Mesodermal cell (in vitro differentiated cells): ENCODE measurements around the gene CLASP1.
A peak's percentile ranks its signal among the peaks of the same experiment; 100 is the strongest.

Experiments used
- H3K27ac ChIP-seq: 2 replicates; pipeline ENCODE4 v1.7.0; 2013; ENCODE audit warnings: mild to moderate bottlenecking, low read depth, low read length, moderate library complexity; ENCODE audit not compliant: severe bottlenecking
- H3K36me3 ChIP-seq: 2 replicates; pipeline ENCODE4 v1.7.1; 2013; ENCODE audit warnings: mild to moderate bottlenecking, low read length, moderate library complexity; ENCODE audit not compliant: control insufficient read depth, insufficient read depth
- H3K4me1 ChIP-seq: one replicate; pipeline ENCODE4 v1.7.1; 2013; ENCODE audit warnings: mild to moderate bottlenecking, low read length; ENCODE audit not compliant: insufficient read depth, control insufficient read depth, poor library complexity, severe bottlenecking
- H3K4me3 ChIP-seq: 2 replicates; pipeline ENCODE4 v1.7.0; 2013; ENCODE audit warnings: low read length, control low read depth, mild to moderate bottlenecking; ENCODE audit not compliant: insufficient read depth, poor library complexity, severe bottlenecking; ENCODE audit errors: extremely low read depth
- H3K9me3 ChIP-seq: 2 replicates; pipeline ENCODE4 v1.7.1; 2013; ENCODE audit warnings: mild to moderate bottlenecking, low read length, moderate library complexity; ENCODE audit not compliant: control insufficient read depth
- WGBS, 2 experiments: methylation state at CpG; one replicate each; pipeline ENCODE4 v1.1.5; 2013; ENCODE audit warnings: missing lambda C conversion rate in 2 of 2; ENCODE audit not compliant: insufficient coverage in 2 of 2; 5-methylcytosine and 5-hydroxymethylcytosine counted together

CLASP1 gene

GRCh38 chr2:121599963-121600651 lies 49.2 kb downstream of the CLASP1 start:
- no peak overlapping the region for H3K4me3 ChIP-seq
- peaks cover 4% of the 10 kb centered on the region for H3K4me1 ChIP-seq
- H3K36me3 ChIP-seq: peaks cover 40% of the 10 kb centered on the region
- no peaks in the 10 kb centered on the region for H3K9me3 ChIP-seq
- H3K27ac ChIP-seq: no peak overlapping the region

DNA sequence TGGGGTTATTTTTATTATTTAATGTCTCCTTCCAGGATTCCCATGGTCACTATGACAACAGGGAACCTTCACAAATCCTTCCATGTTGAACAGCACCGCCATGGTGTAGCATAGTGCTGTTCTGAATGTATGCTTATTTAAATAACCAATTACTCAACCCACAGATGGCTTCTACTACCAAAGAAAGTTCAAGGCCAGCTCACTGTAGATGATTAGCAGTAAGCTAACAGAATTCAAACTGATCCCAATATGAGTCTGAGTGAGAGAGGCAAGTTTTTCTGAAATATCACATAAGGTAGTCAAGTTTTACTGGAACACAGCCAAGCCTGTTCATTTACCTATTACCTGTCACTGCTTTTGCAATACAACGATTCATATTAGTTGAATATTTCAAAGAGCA lies 51.2 kb downstream of the CLASP1 start:
- Histone ChIP-seq H3K9me3 (no peaks in the 10 kb centered on the region), H3K36me3 (peaks cover 31% of the 10 kb centered on the region), H3K27ac (no peak overlapping the region), H3K4me1 (peaks cover 4% of the 10 kb centered on the region), H3K4me3 (no peak overlapping the region)
- WGBS, 2 experiments: no CpG with 5 or more reads among the region's 2 CpGs

DNA sequence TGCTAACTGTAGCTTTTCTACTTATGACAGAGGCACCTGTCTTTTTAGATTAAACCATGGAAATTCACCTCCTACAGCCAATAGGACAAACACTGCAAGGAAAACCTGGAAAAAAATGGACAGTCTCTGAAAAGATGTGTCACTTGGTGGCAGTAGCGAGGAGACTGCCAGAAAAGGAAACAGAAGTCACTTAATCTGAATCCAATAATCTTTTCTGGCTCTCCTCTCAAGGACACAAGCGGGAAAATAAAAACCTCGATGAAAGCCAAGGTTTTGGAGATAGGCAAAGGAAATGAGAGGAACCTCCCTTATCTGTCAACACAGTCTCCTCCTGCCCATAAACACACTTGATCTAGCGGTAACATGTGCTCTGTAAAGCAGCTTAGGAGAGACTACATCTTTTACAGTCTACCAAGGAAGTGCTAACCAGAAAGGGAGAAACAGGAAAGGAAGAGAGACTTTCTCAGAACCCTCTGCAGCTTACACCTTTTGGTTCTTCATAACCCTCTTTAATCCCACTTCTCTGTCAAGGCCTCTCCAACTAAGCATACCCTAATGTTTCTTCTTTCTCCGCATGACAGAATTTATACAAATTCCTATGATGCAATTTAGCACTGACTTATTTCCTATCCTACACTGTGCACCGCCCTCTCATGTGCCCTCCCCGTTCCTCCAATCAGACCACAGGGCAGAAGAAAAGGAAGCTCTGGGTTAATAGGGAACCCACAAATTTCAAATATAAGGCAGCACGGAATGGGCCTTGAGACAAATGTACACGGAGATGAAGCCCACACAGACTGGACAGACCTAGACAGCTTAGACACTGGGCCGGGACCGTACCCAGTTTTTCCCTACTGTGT lies 52.8 kb downstream of the CLASP1 start:
- peak overlapping the region; percentile 83 for H3K27ac ChIP-seq
- peaks cover 26% of the 10 kb centered on the region for H3K36me3 ChIP-seq
- H3K4me1 ChIP-seq: peaks cover 4% of the 10 kb centered on the region
- no peak overlapping the region for H3K4me3 ChIP-seq
- WGBS, 2 experiments: 84 to 91% methylated on average over 7 of the region's 11 CpGs
- no peaks in the 10 kb centered on the region for H3K9me3 ChIP-seq

DNA sequence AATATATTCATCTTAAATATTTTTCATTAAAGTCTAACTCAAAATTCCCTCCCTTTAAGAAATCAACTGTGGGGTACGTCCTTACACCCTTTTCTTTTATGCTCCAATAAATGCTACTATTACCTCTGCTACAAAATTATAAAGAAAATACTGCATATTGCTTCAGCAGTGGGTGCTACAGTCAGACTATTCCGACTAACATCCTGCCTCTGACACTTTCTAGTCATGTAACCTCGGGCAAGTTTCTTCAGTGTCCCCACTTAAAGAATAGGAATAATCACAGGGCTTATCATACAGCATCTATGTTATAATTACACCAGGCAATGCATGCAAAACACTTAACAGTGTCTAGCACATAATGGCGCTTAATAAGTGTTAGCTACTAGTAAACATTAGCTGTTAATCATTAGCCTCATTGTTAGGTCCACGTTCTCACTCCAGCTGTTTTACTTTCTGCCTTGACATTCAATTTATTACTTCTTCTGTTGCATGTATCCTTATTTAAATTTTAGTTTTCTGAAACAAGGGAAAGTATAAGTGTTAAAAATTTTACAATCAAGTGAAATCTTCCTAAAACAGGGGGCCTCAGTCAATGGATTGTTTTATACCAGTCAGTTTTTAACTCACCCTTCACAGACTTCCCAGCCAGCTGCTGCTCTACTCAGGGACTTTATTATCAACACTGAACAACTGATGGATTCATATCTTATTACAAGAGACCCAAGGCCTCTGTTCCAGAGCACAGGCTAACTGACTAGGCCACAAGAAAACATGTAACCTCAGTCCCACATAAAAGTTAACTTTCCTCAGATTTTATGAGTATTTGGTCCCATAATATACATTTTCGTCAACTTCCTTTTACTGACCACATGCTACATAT lies 54.0 kb downstream of the CLASP1 start:
- Histone ChIP-seq H3K27ac (no peak overlapping the region), H3K4me3 (no peak overlapping the region), H3K4me1 (peaks cover 4% of the 10 kb centered on the region), H3K9me3 (no peaks in the 10 kb centered on the region), H3K36me3 (peaks cover 17% of the 10 kb centered on the region)
- WGBS, 2 experiments: 81 to 100% methylated on average over 3 to 5 of the region's 6 CpGs

DNA sequence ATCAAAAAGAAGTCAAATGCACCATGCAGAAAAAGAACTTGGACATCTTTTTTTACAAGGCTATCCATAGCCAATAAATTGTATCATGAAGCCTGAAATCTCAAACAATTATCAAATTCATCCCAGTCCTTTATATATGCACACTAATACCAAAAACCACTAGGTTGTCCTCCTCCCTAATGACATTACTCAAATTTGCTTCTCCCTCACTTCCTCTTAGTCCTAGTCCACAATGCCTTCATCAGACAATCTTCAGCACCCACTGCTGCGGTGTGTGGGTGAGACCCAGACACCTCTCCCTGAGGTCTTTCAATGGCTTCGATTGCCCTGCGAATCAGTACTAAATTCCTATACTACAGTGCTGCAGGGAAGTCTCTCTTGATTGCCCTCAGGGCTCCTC lies 58.1 kb downstream of the CLASP1 start:
- Histone ChIP-seq H3K36me3 (peaks cover 16% of the 10 kb centered on the region), H3K27ac (no peak overlapping the region), H3K4me3 (no peak overlapping the region), H3K4me1 (no peaks in the 10 kb centered on the region), H3K9me3 (no peaks in the 10 kb centered on the region)
- WGBS, 2 experiments: 90 to 94% methylated on average over 3 of the region's 3 CpGs

GRCh38 chr2:121588357-121588756 lies 60.9 kb downstream of the CLASP1 start:
- H3K4me3 ChIP-seq: no peak overlapping the region
- no peak overlapping the region for H3K27ac ChIP-seq
- H3K4me1 ChIP-seq: no peaks in the 10 kb centered on the region
- WGBS, 2 experiments: no CpG with 5 or more reads among the region's 1 CpG
- no peaks in the 10 kb centered on the region for H3K9me3 ChIP-seq
- peaks cover 11% of the 10 kb centered on the region for H3K36me3 ChIP-seq

DNA sequence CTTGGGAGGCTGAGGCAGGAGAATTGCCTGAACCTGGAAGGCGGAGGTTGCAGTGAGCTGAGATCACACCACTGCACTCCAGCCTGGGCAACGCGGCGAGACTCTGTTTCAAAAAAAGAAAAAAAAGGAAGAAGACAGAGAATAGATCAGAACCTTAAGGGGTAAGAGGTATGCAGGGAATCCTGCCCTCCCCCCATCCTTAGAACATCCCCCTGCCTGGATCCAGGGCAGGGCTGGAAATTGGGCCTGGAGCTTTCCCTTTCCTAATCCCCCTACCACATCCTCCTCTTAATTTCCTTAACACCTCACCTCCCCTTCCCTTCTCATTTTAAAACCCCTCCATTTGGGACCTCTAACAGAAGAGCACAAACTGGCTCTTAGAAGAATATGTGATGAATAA lies 62.1 kb downstream of the CLASP1 start:
- Histone ChIP-seq H3K27ac (no peak overlapping the region), H3K4me1 (no peaks in the 10 kb centered on the region), H3K4me3 (no peak overlapping the region), H3K9me3 (no peaks in the 10 kb centered on the region), H3K36me3 (peaks cover 11% of the 10 kb centered on the region)
- 87% methylated on average over 3 of the region's 4 CpGs; no CpG with 5 or more reads in 1 of the 2 experiments for WGBS, 2 experiments

- Histone ChIP-seq H3K4me3 (no peak overlapping the region), H3K27ac (no peak overlapping the region), H3K4me1 (no peaks in the 10 kb centered on the region), H3K9me3 (no peaks in the 10 kb centered on the region), H3K36me3 (peaks cover 7% of the 10 kb centered on the region)
- 100% methylated on average over 1 of the region's 4 CpGs; no CpG with 5 or more reads in 1 of the 2 experiments for WGBS, 2 experiments
Measured at GRCh38 chr2:121584741-121585140, 64.5 kb downstream of the CLASP1 start.

- no peak overlapping the region for H3K4me3 ChIP-seq
- peaks cover 2% of the 10 kb centered on the region for H3K36me3 ChIP-seq
- H3K4me1 ChIP-seq: no peaks in the 10 kb centered on the region
- no peak overlapping the region for H3K27ac ChIP-seq
- H3K9me3 ChIP-seq: no peaks in the 10 kb centered on the region
- WGBS, 2 experiments: 90% methylated on average over 2 of the region's 3 CpGs; no CpG with 5 or more reads in 1 of the 2 experiments
Measured at GRCh38 chr2:121583555-121583954, 65.7 kb downstream of the CLASP1 start.

DNA sequence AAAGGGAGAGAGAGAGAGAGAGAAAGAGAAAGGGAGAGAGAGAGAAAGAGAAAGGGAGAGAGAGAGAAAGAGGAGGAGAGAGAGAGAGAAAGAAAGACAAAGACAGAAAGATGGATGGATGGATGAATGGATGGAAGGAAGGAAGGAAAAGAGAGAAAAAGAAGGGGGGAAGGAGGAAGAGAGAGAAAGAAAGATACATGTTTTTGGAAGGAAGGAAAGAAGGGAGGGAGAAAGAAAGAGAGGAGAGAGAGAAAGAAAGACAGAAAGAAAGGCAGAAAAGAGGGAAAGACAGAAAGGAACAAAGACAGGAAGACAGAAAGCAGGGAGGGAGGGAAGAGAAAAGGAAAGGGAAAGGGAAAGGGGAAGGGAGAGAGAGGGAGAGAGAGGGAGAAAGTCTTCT lies 67.0 kb downstream of the CLASP1 start:
- Histone ChIP-seq H3K4me1 (no peaks in the 10 kb centered on the region), H3K4me3 (no peak overlapping the region), H3K27ac (no peak overlapping the region), H3K36me3 (no peaks in the 10 kb centered on the region), H3K9me3 (no peaks in the 10 kb centered on the region)
